ENCODE measurements around the gene INSL6.

DNA sequence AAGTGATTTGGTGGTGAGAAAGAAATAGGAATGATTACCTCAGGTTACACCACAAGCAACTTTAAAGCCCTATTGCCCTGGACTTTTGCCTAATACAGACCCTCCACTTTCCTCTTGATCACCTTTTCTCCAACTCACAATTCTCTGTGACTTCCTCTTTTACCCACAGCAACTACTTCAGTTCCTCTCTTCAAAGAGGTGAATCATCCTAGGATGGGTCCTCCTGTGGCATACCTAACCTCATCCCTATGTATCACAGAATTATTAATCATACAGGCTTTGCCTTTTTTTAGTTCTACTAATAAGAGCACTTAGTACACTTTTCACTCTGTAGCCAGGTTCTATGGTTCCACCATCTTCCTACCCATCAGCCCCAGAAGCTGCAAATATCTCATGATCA, 19.6 kb upstream of the INSL6 start:
- TF ChIP-seq POLR2AphosphoS5 (IDR thresholded peaks at IDR 0.05) (no peak), POLR2A (IDR thresholded peaks at IDR 0.05) (no peak)

Data from breast epithelium (tissue), 3 donors.